KOPT-K1 (cell line): ENCODE results near the gene C22orf39.

Source experiments
- H3K27ac ChIP-seq: fragments of 200-600 bp; sonication (generic); 2 replicates; pipeline ENCODE4 v1.5.1; 2016; ENCODE audit warnings: antibody characterized with exemption, mild to moderate bottlenecking, low read depth, low read length; ENCODE audit not compliant: poor library complexity, severe bottlenecking
- H3K36me3 ChIP-seq: fragments of 200-600 bp; sonication (generic); 2 replicates; pipeline ENCODE4 v1.5.1; 2017; ENCODE audit warnings: antibody characterized with exemption, mild to moderate bottlenecking, low read length, moderate library complexity; ENCODE audit not compliant: insufficient read depth
- H3K9me3 ChIP-seq: fragments of 200-600 bp; sonication (generic); 2 replicates; pipeline ENCODE4 v1.5.1; 2017; ENCODE audit warnings: antibody characterized with exemption, low read length, mild to moderate bottlenecking; ENCODE audit not compliant: insufficient read depth, poor library complexity, severe bottlenecking

C22orf39 gene

GRCh38 chr22:19480173-19480568, 32.7 kb upstream of the C22orf39 start:
- H3K36me3 ChIP-seq: peaks cover 52% of the 10 kb centered on the region

GRCh38 chr22:19479355-19480172, 32.1 kb upstream of the C22orf39 start, which contains the start of gene CDC45:
Gene CDC45 (plus strand): TSS chr22:19479920. CDS start chr22:19479969, 49 bp downstream.
- no peaks in the 10 kb centered on the region for H3K9me3 ChIP-seq
- H3K27ac ChIP-seq: peak within 1 kb of the TSS; percentile 94
- H3K36me3 ChIP-seq: peaks cover 52% of the 10 kb centered on the region

More at GRCh38 chr22:19480173-19480568, 32.7 kb upstream of the C22orf39 start:
- Histone ChIP-seq H3K27ac (peak overlapping the region; percentile 94), H3K9me3 (no peaks in the 10 kb centered on the region)

- H3K9me3 ChIP-seq: no peaks in the 10 kb centered on the region
- H3K27ac ChIP-seq: peak within 1 kb of the TSS; percentile 94
- peaks cover 50% of the 10 kb centered on the region for H3K36me3 ChIP-seq
These were observed 31.4 kb upstream of the C22orf39 start, which contains the start of gene UFD1 for GRCh38 chr22:19478901-19479354. Gene UFD1 (minus strand): TSS chr22:19479193. CDS start chr22:19479085, 108 bp downstream.

GRCh38 chr22:19478045-19478900, 30.8 kb upstream of the C22orf39 start:
- H3K27ac ChIP-seq: peak overlapping the region; percentile 94
- no peaks in the 10 kb centered on the region for H3K9me3 ChIP-seq
- peaks cover 50% of the 10 kb centered on the region for H3K36me3 ChIP-seq

- H3K9me3 ChIP-seq: no peaks in the 10 kb centered on the region
- H3K27ac ChIP-seq: peak overlapping the region; percentile 94
- peaks cover 50% of the 10 kb centered on the region for H3K36me3 ChIP-seq
These were observed 30.0 kb upstream of the C22orf39 start for GRCh38 chr22:19477321-19478044.

GRCh38 chr22:19476023-19476422, 28.5 kb upstream of the C22orf39 start:
- Histone ChIP-seq H3K36me3 (peaks cover 52% of the 10 kb centered on the region), H3K27ac (no peak overlapping the region), H3K9me3 (no peaks in the 10 kb centered on the region)

- Histone ChIP-seq H3K9me3 (no peaks in the 10 kb centered on the region), H3K27ac (no peak overlapping the region), H3K36me3 (peaks cover 77% of the 10 kb centered on the region)
These were observed 26.1 kb upstream of the C22orf39 start for GRCh38 chr22:19473578-19473977.

GRCh38 chr22:19472233-19472632, 24.7 kb upstream of the C22orf39 start:
- no peaks in the 10 kb centered on the region for H3K9me3 ChIP-seq
- H3K27ac ChIP-seq: no peak overlapping the region
- peaks cover 90% of the 10 kb centered on the region for H3K36me3 ChIP-seq

GRCh38 chr22:19471572-19471971, 24.1 kb upstream of the C22orf39 start:
- Histone ChIP-seq H3K36me3 (peaks cover 97% of the 10 kb centered on the region), H3K9me3 (no peaks in the 10 kb centered on the region)

GRCh38 chr22:19470010-19470409, 22.5 kb upstream of the C22orf39 start:
- peaks cover 98% of the 10 kb centered on the region for H3K36me3 ChIP-seq
- H3K9me3 ChIP-seq: no peaks in the 10 kb centered on the region
- no peak overlapping the region for H3K27ac ChIP-seq

More at GRCh38 chr22:19471572-19471971, 24.1 kb upstream of the C22orf39 start:
- H3K27ac ChIP-seq: no peak overlapping the region

GRCh38 chr22:19469421-19469820, 21.9 kb upstream of the C22orf39 start:
- Histone ChIP-seq H3K9me3 (no peaks in the 10 kb centered on the region), H3K36me3 (peaks cover 98% of the 10 kb centered on the region), H3K27ac (no peak overlapping the region)

- Histone ChIP-seq H3K27ac (no peak overlapping the region), H3K36me3 (peaks cover 100% of the 10 kb centered on the region), H3K9me3 (no peaks in the 10 kb centered on the region)
These were observed 20.4 kb upstream of the C22orf39 start for GRCh38 chr22:19467912-19468311.

- Histone ChIP-seq H3K27ac (no peak overlapping the region), H3K36me3 (peaks cover 100% of the 10 kb centered on the region), H3K9me3 (no peaks in the 10 kb centered on the region)
These were observed 19.6 kb upstream of the C22orf39 start for GRCh38 chr22:19466848-19467752.
